ENCODE results near the gene LYRM4. TPM values are rescaled to one million over a fixed set of nuclear protein-coding genes. Genes with fewer than 3 reads are reported as not detected.

LYRM4 gene
- total RNA-seq, 1 donor from 2014 or later: 34.4 TPM

- no peak overlapping the region for H3K27ac Mint-ChIP-seq
- no peak for TF ChIP-seq CTCF (IDR thresholded peaks at IDR 0.05; ENCODE audit: unreplicated experiment)
- H3K4me1 Mint-ChIP-seq (ENCODE audit: low read depth): no peaks in the 10 kb centered on the region
- H3K9me3 Mint-ChIP-seq (ENCODE audit: low read depth): no peaks in the 10 kb centered on the region
- no peaks in the 10 kb centered on the region for H3K27me3 Mint-ChIP-seq
- H3K4me3 Mint-ChIP-seq (ENCODE audit: low read depth): no peak overlapping the region
- H3K36me3 Mint-ChIP-seq (ENCODE audit: insufficient read depth): no peaks in the 10 kb centered on the region
- no peak for DNase-seq (ENCODE audit: low spot score, unreplicated experiment)
These were observed 31.4 kb downstream of the LYRM4 start for GRCh38 chr6:5229356-5229755.

GRCh38 chr6:5223309-5223708 lies 37.4 kb downstream of the LYRM4 start:
- no peak overlapping the region for H3K27ac Mint-ChIP-seq
- H3K9me3 Mint-ChIP-seq (ENCODE audit: low read depth): no peaks in the 10 kb centered on the region
- no peaks in the 10 kb centered on the region for H3K27me3 Mint-ChIP-seq
- no peak for DNase-seq (ENCODE audit: low spot score, unreplicated experiment)
- no peak overlapping the region for H3K4me3 Mint-ChIP-seq (ENCODE audit: low read depth)
- H3K4me1 Mint-ChIP-seq (ENCODE audit: low read depth): no peaks in the 10 kb centered on the region
- no peak for TF ChIP-seq CTCF (IDR thresholded peaks at IDR 0.05; ENCODE audit: unreplicated experiment)
- H3K36me3 Mint-ChIP-seq (ENCODE audit: insufficient read depth): peaks cover 2% of the 10 kb centered on the region

DNA sequence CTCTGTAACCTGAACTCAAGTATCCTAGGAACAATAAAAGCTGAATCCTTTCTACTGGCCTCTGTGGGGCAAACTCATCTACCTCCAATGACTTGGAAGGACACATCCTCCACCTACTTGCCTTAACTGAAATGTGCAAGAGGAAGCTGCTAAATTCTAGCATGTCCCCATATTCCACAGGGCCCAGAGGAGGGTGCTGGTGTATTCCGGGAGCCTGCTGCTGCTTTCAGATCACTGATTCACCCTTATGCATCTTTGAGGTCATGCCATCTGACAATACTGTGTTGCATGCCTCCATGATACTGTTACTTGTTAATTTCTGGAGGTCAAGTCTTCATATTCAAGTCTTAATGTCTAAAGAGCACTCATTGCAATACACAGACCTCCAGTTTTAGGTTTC lies 40.3 kb downstream of the LYRM4 start:
- no peaks in the 10 kb centered on the region for H3K27me3 Mint-ChIP-seq
- H3K27ac Mint-ChIP-seq: no peak overlapping the region
- peaks cover 2% of the 10 kb centered on the region for H3K36me3 Mint-ChIP-seq (ENCODE audit: insufficient read depth)
- TF ChIP-seq CTCF (IDR thresholded peaks at IDR 0.05; ENCODE audit: unreplicated experiment): no peak
- DNase-seq (ENCODE audit: low spot score, unreplicated experiment): no peak
- H3K9me3 Mint-ChIP-seq (ENCODE audit: low read depth): no peaks in the 10 kb centered on the region
- no peaks in the 10 kb centered on the region for H3K4me1 Mint-ChIP-seq (ENCODE audit: low read depth)
- no peak overlapping the region for H3K4me3 Mint-ChIP-seq (ENCODE audit: low read depth)

DNA sequence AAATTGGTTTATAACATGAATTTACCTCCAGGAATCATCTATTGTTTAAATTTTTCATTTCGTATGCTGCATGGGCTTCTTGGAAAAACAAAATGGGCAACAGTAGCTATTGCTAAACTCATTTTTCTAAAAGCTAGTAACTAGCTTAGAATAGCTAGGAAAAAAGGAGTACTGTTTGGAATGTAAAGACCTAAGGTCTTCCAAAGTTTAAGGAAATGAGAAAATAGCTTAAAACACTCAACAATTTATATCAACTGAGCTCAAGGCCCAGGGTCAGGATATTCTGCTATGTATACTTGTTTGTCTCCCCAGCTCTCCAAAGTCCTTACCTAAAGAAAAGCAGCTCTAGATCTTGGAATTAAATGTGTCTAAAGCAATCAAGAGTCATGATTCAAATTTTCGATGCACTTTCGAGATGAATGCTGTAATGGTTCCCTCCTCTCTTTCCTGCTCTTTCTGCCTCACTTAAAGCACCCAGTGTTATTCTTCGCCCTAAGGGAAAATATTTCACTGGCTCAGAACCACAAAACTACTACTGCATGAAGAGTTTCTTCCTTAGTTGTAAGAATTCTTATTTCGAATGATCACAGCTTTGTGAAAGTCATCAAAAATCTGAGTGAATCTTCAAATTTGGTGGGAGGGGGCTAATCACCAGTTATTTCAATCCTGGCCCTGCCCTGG lies 41.6 kb downstream of the LYRM4 start:
- peaks cover 3% of the 10 kb centered on the region for H3K36me3 Mint-ChIP-seq (ENCODE audit: insufficient read depth)
- no peaks in the 10 kb centered on the region for H3K27me3 Mint-ChIP-seq
- H3K4me3 Mint-ChIP-seq (ENCODE audit: low read depth): no peak overlapping the region
- no peak for DNase-seq (ENCODE audit: low spot score, unreplicated experiment)
- H3K4me1 Mint-ChIP-seq (ENCODE audit: low read depth): no peaks in the 10 kb centered on the region
- no peak overlapping the region for H3K27ac Mint-ChIP-seq
- no peak for TF ChIP-seq CTCF (IDR thresholded peaks at IDR 0.05; ENCODE audit: unreplicated experiment)
- H3K9me3 Mint-ChIP-seq (ENCODE audit: low read depth): no peaks in the 10 kb centered on the region

- no peaks in the 10 kb centered on the region for H3K4me1 Mint-ChIP-seq (ENCODE audit: low read depth)
- TF ChIP-seq CTCF (IDR thresholded peaks at IDR 0.05; ENCODE audit: unreplicated experiment): no peak
- no peaks in the 10 kb centered on the region for H3K9me3 Mint-ChIP-seq (ENCODE audit: low read depth)
- H3K36me3 Mint-ChIP-seq (ENCODE audit: insufficient read depth): peaks cover 5% of the 10 kb centered on the region
- H3K27me3 Mint-ChIP-seq: no peaks in the 10 kb centered on the region
- no peak overlapping the region for H3K27ac Mint-ChIP-seq
- H3K4me3 Mint-ChIP-seq (ENCODE audit: low read depth): no peak overlapping the region
- DNase-seq (ENCODE audit: low spot score, unreplicated experiment): no peak
These were observed 43.4 kb downstream of the LYRM4 start for GRCh38 chr6:5217356-5217755.
